A673 (cell line): ENCODE data around the gene CORO2A. TPM values are rescaled to one million over a fixed set of nuclear protein-coding genes. Genes with fewer than 3 reads are reported as not detected.
A peak's percentile ranks its signal among the peaks of the same experiment; 100 is the strongest.

Experiments used
- BruUV-seq: library from RNA; stranded (reverse); fragments of 400-500 nt; replicated peaks from 2 replicates; lab custom pipeline; 2021; lab: Mats Ljungman, UMichigan
- CTCF ChIA-PET: fragments of 300-600 bp; sonication (Branson Sonifier 250); formaldehyde crosslinking; loops from one replicate; lab custom pipeline; 2022; ENCODE audit warnings: antibody characterized with exemption; lab: Charles Lee
- POLR2A ChIA-PET: fragments of 300-600 bp; sonication (Branson Sonifier 250); formaldehyde crosslinking; loops from one replicate; lab custom pipeline; 2022; ENCODE audit warnings: antibody characterized with exemption; ENCODE audit not compliant: low non-redundant PET; lab: Charles Lee
- DNase-seq: peaks from one replicate; pipeline ENCODE4 v3.0.0-alpha.2; 2015; ENCODE audit warnings: low spot score
- H3K27ac ChIP-seq: fragments of 200-600 bp; sonication (generic); 2 replicates; pipeline ENCODE4 v1.5.1; 2016; ENCODE audit warnings: mixed run types, low read depth, mild to moderate bottlenecking, mixed read lengths, antibody characterized with exemption, low read length; ENCODE audit not compliant: poor library complexity, severe bottlenecking
- H3K27me3 ChIP-seq: fragments of 200-600 bp; sonication (generic); replicated peaks from 2 replicates; pipeline ENCODE4 v1.6.1; 2017; ENCODE audit warnings: mixed run types, low read depth, mild to moderate bottlenecking, mixed read lengths, antibody characterized with exemption, low read length; ENCODE audit not compliant: insufficient read depth, poor library complexity
- H3K36me3 ChIP-seq: fragments of 200-600 bp; sonication (generic); 2 replicates; pipeline ENCODE4 v1.6.1; 2016; ENCODE audit warnings: mixed run types, mild to moderate bottlenecking, mixed read lengths, antibody characterized with exemption, low read length; ENCODE audit not compliant: insufficient read depth, poor library complexity, severe bottlenecking
- H3K4me1 ChIP-seq: fragments of 200-600 bp; sonication (generic); 2 replicates; pipeline ENCODE4 v1.6.1; 2017; ENCODE audit warnings: mixed run types, mild to moderate bottlenecking, mixed read lengths, antibody characterized with exemption, low read length; ENCODE audit not compliant: insufficient read depth, poor library complexity, severe bottlenecking
- H3K4me3 ChIP-seq: fragments of 200-600 bp; sonication (generic); 2 replicates; pipeline ENCODE4 v1.5.1; 2016; ENCODE audit warnings: low read depth, mixed run types, mild to moderate bottlenecking, mixed read lengths, low read length; ENCODE audit not compliant: poor library complexity, severe bottlenecking
- H3K9me3 ChIP-seq: fragments of 200-600 bp; sonication (generic); 2 replicates; pipeline ENCODE4 v1.6.1; 2016; ENCODE audit warnings: mixed run types, low read depth, mild to moderate bottlenecking, mixed read lengths, antibody characterized with exemption, low read length; ENCODE audit not compliant: poor library complexity, severe bottlenecking
- CTCF ChIP-seq: fragments of 300-800, 200-600 bp; sonication (generic); conservative IDR thresholded peaks from 2 replicates; pipeline ENCODE4 v1.5.1; 2017; ENCODE audit warnings: low read depth, mild to moderate bottlenecking, antibody characterized with exemption, low read length, moderate library complexity, mixed read lengths
- EZH2 ChIP-seq: fragments of 200-600 bp; sonication (generic); IDR thresholded peaks from 2 replicates; pipeline ENCODE4 v1.6.1; 2017; ENCODE audit warnings: borderline replicate concordance, low read depth, mild to moderate bottlenecking, mixed read lengths, antibody characterized with exemption, low read length; ENCODE audit not compliant: poor library complexity, severe bottlenecking
- intact Hi-C: fragments of 100-400 bp; cut with micrococcal nuclease; formaldehyde crosslinking; loops from one replicate; pipeline ENCODE4 v1.10.0; 2022; ENCODE audit not compliant: unreplicated experiment
- total RNA-seq: library from RNA; stranded (reverse); gene quantifications from 2 replicates; pipeline ENCODE4 v1.2.3, GENCODE V29; 2021

Gene CORO2A
- total RNA-seq, 1 experiment from 2014 or later = 0.52 TPM

GRCh38 chr9:98216391-98216790 lies 24.0 kb upstream of the CORO2A start:
- no TSS peak for BruUV-seq
- Histone ChIP-seq H3K4me1 (no peaks in the 10 kb centered on the region), H3K36me3 (no peaks in the 10 kb centered on the region), H3K27ac (no peak overlapping the region), H3K9me3 (no peaks in the 10 kb centered on the region), H3K4me3 (no peak overlapping the region), H3K27me3 (no peaks in the 10 kb centered on the region)
- no peak for TF ChIP-seq EZH2
- TF ChIP-seq CTCF = no peak
- POLR2A ChIA-PET = no interaction called here
- DNase-seq = no peak
- intact Hi-C loops = no loop called here
- CTCF ChIA-PET = no interaction called here

- Histone ChIP-seq H3K4me3 (no peak overlapping the region), H3K4me1 (no peaks in the 10 kb centered on the region), H3K27ac (no peak overlapping the region), H3K9me3 (no peaks in the 10 kb centered on the region), H3K36me3 (no peaks in the 10 kb centered on the region), H3K27me3 (no peaks in the 10 kb centered on the region)
- no peak for DNase-seq
- intact Hi-C loops = no loop called here
- no TSS peak for BruUV-seq
- TF ChIP-seq EZH2 (no peak), CTCF (peak; percentile 31; the same call in 1 of the 2 replicates)
- ChIA-PET POLR2A (no interaction called here), CTCF (no interaction called here)
Observed at GRCh38 chr9:98215821-98216220, 23.4 kb upstream of the CORO2A start.

GRCh38 chr9:98215271-98215670 lies 22.8 kb upstream of the CORO2A start:
- Histone ChIP-seq H3K4me3 (no peak overlapping the region), H3K27ac (no peak overlapping the region), H3K4me1 (no peaks in the 10 kb centered on the region), H3K9me3 (no peaks in the 10 kb centered on the region), H3K27me3 (no peaks in the 10 kb centered on the region), H3K36me3 (no peaks in the 10 kb centered on the region)
- intact Hi-C loops = no loop called here
- ChIA-PET POLR2A (no interaction called here), CTCF (no interaction called here)
- BruUV-seq = no TSS peak
- no peak for TF ChIP-seq EZH2
- TF ChIP-seq CTCF = no peak
- DNase-seq = no peak
